ENCODE measurements around the gene SERPINH1.

DNA sequence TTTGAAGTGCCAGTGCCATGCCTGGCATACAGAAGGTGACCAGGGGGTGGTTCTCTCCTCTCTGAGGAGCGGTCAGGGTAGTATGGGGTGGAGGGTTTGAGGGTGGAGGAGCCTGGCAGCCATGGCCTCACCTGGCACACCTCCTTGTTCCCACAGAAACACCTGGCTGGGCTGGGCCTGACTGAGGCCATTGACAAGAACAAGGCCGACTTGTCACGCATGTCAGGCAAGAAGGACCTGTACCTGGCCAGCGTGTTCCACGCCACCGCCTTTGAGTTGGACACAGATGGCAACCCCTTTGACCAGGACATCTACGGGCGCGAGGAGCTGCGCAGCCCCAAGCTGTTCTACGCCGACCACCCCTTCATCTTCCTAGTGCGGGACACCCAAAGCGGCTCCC lies 9.6 kb downstream of the SERPINH1 start:
- TF ChIP-seq, protein P1, sequence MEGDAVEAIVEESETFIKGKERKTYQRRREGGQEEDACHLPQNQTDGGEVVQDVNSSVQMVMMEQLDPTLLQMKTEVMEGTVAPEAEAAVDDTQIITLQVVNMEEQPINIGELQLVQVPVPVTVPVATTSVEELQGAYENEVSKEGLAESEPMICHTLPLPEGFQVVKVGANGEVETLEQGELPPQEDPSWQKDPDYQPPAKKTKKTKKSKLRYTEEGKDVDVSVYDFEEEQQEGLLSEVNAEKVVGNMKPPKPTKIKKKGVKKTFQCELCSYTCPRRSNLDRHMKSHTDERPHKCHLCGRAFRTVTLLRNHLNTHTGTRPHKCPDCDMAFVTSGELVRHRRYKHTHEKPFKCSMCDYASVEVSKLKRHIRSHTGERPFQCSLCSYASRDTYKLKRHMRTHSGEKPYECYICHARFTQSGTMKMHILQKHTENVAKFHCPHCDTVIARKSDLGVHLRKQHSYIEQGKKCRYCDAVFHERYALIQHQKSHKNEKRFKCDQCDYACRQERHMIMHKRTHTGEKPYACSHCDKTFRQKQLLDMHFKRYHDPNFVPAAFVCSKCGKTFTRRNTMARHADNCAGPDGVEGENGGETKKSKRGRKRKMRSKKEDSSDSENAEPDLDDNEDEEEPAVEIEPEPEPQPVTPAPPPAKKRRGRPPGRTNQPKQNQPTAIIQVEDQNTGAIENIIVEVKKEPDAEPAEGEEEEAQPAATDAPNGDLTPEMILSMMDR (IDR thresholded peaks at IDR 0.05), result no peak
- no peak for TF ChIP-seq POLR2A (IDR thresholded peaks at IDR 0.05)
